PFSK-1 (cell line): ENCODE data around the gene COP1.

ENCODE experiments used
- REST ChIP-seq, 2 experiments: IDR thresholded peaks; 2 replicates each; pipeline versions ENCODE4 v1.6.1 to v1.8.0; 2011 to 2012; ENCODE audit warnings: low read depth in 2 of 2, low read length in 2 of 2, control low read depth in 1 of 2, inconsistent platforms in 1 of 2, mild to moderate bottlenecking in 1 of 2, moderate library complexity in 1 of 2; ENCODE audit not compliant: insufficient read depth in 1 of 2
- SIN3A ChIP-seq: IDR thresholded peaks from 2 replicates; pipeline ENCODE4 v1.6.1; 2012; ENCODE audit warnings: mild to moderate bottlenecking, low read length, moderate library complexity, borderline replicate concordance; ENCODE audit not compliant: insufficient read depth

- no peak for TF ChIP-seq REST (IDR thresholded peaks at IDR 0.05; ENCODE audit: insufficient read depth in 1 of 2, low read depth in 2 of 2, low read length in 2 of 2)
- TF ChIP-seq SIN3A, result no peak
These were observed 23.5 kb downstream of the COP1 start for GRCh38 chr1:176183618-176184017.
